ENCODE results near the gene SSR4.

The SSR4 gene

GRCh38 chrX:153829799-153830639 lies 35.6 kb downstream of the SSR4 start, which contains the start of gene PDZD4:
TSS of gene PDZD4 (minus strand) at chrX:153830544. CDS start at chrX:153830298, 246 bp downstream.
- DNase-seq (ENCODE audit: low read depth in 2 of 2), result no peak

DNA sequence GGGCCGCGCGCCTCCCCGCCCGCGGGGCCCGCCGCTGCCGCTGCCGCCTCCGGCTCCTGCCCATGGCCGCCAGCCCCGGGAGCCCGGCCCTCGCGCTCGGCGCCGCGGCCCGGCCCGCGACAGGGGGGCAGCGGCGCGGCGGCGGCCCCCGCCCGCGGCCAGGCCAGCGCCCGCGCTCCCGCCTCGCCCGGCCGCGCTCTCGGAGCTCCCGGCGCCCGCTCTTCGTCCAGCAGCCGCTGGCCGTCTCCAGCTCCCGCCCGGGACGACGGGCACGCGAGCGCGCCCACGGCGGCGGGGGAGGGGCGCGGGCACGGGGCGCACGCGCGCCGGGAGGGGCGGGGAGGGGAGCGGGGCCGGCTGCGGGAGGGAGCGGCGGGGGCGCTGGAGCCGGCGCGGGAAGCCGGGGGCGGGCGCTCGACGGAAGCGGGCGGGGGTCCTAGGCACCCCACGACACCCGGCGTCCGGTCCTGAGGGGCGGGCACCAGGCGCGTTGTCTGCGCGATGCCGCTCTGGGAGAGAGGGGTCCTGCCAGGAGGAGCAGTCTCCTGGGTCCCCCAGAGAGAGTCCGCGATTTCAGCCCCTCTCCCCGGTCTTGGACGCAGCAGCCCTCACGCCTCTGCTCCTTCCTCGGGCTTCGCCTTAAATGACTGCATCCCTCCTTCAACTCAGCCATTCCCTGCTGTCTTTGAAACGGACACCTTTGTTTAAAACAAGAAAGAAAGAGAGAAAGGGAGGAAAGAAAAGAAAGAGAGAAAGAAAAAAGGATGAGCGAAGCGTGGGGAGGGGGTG lies 36.4 kb downstream of the SSR4 start:
- DNase-seq (ENCODE audit: low read depth in 2 of 2), result no peak

- no peak for DNase-seq (ENCODE audit: low read depth in 2 of 2)
These were observed 37.1 kb downstream of the SSR4 start for GRCh38 chrX:153831429-153832150.

- no peak for DNase-seq (ENCODE audit: low read depth in 2 of 2)
These were observed 38.3 kb downstream of the SSR4 start for GRCh38 chrX:153832728-153833127.

DNA sequence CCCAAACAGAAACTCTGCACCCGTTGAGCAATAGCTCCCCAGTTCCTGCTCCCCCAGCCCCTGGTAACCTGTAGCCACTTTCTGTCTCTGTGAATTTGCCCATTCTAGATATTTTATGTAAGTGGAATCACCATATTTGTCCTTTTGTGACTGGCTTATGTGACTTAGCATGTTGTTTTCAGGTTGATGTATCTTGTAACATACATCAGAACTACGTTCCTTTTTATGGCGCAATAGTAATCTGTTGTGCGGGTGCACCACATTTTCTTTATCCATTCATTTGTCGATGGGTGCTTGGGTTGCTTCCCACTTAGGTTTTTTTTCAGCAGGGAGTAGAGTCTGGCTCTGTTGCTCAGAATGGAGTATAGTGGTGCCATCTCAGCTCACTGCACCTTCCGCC lies 42.5 kb downstream of the SSR4 start:
- DNase-seq (ENCODE audit: low read depth in 2 of 2), result no peak

- DNase-seq (ENCODE audit: low read depth in 2 of 2), result no peak
These were observed 50.1 kb downstream of the SSR4 start for GRCh38 chrX:153844509-153845082.

- DNase-seq (ENCODE audit: low read depth in 2 of 2), result no peak
These were observed 50.7 kb downstream of the SSR4 start for GRCh38 chrX:153845195-153845594.

DNA sequence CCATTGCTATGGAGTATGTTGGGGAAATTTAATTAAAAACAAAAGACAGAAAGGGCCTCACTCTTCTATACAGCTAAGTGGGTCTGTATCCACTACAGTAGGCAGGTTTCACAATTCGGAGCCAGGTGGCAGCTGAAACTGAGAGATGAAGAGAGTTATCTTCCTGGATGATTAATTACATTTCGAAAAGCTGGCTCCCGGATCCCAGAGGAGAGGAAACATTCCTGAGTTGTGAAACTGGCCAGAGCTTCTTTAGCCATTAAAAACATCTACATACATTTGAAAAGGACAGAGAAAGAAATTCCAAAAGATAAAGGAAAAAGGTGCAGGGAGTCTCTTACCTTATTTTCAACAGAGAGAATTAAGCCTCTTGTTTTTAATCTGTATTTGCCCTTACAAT lies 51.4 kb downstream of the SSR4 start:
- no peak for DNase-seq (ENCODE audit: low read depth in 2 of 2)

All from stimulated activated CD8-positive, alpha-beta memory T cell treated with anti-CD3 and anti-CD28 coated beads, Interleukin-2, amount 100 ng/mL, for 1 hour (primary cell).